Measurements from ENCODE around the gene AIP.

GRCh38 chr11:67468456-67468758 lies 14.4 kb upstream of the AIP start:
- TF ChIP-seq CTCF (IDR thresholded peaks at IDR 0.05) (no peak), POLR2A (IDR thresholded peaks at IDR 0.05) (no peak), POLR2AphosphoS5 (IDR thresholded peaks at IDR 0.05) (no peak)
